ENCODE data around the gene ZNF132.
"Not testable (repeated sequence)": the region's sequence is repeated elsewhere in the genome, so short reads cannot be mapped to it uniquely, and the experiment has no call there.

Gene ZNF132

DNA sequence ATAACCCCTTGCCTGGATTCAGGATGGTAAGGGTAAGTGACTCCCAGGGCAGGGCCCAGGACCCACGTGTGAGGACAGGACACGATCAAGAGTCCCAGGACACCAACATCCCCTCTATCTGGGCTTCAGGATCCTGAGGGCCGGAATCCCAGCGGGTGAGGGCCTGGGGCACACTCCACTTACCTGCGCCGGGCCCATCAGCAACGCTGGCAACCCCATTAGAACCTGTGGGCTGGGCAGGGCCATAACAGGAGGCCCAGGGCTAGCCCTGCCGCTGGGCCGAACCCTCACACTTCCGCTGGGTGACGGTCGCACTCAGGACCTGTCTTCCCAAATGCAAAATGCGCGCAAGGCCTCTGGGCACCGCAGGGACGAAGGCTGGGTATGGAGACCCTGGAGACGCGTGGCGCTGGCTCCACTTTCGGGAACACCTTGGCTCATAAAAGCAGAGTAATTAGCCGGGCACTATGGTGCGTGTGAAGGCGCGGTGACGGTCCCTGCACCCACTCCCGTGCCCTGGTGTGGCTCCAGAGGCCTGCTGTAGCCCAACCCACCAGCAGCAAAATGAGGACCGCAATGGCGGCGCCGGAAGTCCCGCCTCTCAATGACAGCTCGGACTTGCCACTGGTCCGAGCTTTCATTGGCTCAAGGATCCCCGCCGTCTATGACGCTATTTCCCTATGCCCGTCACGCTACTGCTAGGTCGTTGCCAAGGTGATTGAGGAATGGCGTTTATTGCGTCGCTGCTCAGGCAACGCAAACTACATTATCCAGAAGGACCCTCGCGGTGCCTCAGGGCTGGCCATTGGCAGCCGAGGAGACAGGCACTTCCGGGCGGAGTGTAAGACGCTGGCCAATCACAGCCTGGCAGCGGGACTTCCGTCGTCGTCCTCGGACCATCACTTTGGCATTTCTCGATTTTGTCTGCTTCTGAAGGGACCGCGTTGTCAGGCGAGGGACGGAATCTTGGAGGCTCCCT lies at the start of gene ZNF132:
TSS of gene ZNF132 (minus strand) at position 578 of the 979 bp plus-strand sequence. CDS start at position 246, 332 bp downstream.
- peak; percentile 84 for DNase-seq

DNA sequence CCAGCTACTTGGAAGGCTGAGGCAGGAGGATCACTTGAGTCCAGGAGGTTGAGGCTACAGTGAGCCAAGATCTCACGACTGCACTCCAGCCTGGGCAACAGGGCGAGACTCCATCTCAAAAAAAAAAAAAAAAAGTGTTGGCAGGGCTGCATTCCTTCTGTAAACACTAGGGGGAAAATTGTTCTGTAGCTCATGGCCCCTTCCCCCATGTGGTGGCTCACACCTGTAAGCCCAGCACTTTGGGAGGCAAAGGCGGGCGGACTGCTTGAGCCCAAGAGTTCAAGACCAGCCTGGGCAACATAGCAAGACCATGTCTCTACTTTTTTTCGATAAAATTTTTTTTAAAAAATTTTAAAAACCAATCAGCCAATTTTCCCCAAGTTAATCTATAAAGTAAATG lies 44.4 kb upstream of the ZNF132 start:
- DNase-seq, result not testable (repeated sequence)

DNA sequence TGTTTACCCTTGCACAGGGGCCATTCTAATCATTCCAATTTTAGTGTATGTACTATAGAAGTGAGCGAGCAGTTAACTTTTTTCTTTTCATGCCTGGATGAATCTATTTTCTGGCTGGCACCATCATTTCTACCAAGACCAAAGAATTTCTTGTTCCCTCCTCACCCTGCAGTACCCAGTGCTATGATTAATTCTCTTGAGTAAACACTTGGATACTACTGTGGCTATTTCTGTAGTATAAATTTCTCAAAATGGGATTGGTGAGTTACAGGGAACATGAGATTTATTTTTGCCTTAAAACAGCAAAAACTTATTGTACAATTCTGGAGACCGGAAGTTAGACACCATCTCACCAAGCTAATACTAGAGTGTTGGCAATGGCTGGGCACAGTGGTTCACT lies 43.8 kb upstream of the ZNF132 start:
- no peak for DNase-seq

DNA sequence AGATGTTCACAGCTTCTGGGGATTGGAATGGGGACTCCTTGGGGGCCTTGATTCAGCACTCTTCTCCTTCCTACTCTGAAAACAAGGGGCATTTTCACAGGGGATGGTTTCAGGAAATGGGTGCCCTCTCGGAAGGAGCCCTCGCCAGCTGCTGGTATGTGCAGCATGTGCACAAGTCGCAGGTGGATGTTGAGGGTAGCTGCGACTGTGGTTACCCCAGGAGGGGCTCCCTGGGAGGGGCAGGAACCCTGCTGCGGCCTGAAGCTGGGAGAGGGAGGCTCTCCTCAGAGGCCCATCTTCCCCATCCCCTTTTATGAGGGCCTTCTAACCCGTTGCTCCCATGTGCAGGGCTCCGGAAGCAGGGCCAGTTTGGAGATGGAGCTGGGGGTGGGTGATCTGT lies 42.4 kb upstream of the ZNF132 start:
- DNase-seq, result no peak

DNA sequence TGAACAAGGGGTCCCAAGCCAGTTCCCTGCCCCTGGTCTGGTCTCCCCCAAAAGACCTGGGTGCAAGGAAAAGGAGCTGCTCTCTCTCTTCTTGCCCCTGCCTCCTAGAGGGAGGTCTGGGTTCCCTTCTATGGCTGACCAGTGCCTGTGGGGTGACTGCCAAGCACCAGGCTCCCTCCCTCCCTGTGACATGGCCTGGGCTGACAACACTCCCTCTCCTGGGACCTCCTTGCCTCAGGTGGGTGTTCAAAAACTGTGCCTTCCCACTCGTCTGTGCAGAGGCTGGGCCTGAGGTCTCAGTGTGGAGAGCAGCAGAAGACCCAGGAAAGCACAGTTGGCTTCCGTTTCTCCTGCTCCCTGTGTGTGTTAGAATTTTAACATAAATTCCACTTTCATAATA lies 40.9 kb upstream of the ZNF132 start:
- no peak for DNase-seq

DNA sequence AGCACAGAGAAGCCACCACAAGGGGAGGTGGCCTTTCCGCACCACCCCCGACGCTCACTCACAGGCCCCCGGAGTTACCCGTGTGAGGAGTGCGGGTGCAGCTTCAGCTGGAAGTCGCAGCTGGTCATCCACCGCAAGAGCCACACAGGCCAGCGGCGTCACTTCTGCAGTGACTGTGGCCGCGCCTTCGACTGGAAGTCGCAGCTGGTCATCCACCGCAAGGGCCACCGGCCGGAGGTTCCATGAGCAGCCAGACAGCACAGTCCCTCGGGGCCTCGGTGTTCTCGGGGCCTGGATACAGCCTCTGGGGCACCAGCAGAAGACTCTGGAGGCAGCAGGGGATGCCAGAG lies 40.5 kb upstream of the ZNF132 start:
- DNase-seq, result no peak

DNA sequence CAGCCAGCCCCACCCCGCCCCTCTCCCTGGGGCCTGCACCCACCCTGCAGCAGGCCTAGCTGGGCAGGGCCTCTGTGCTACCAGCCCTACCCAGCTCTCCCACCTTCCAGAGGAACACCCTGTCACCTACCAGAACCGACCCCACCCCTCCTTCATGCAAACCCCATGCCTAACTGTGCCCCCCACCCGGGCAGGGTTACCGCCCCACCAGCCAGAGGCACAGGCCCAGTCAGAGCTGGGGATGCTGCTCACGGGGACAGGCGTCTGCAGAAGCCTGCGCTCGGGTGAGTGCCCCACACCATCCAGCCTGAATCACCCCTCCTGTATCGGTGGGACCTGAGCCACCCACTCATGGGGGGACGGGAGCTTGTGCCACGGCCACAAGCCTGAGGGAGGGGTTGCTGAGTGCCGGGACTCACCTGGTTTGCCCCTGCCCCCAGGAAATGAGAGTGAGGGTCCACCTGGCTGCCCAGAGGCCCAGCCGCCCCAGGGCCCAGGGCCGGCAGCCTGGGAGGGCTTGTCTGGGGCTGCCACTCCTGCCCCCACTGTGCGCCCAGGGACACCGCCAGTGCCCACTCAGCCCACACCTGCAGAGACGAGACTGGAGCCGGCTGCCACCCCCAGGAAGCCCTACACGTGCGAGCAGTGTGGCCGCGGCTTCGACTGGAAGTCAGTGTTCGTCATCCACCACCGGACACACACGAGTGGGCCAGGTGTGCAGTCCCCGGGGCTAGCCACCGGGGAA lies 40.0 kb upstream of the ZNF132 start:
- DNase-seq, result no peak

DNA sequence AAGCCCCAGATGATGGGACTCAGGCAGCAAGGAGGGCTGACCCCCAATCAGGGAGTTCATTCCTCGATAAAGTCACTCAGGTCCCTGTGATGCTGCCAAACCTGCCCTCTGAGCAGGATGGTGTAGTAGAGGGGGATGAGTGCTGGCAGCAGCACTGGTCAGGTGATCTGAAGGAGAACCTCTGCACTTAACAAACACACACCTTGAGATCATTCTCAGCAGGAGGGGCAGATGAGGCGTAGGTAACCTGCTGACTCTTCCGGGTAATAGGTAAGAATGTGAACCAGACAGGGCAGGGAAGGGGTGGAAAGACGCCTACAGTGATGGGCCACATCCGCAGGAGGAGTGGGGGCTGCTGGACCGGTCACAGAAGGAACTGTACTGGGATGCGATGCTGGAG lies 39.4 kb upstream of the ZNF132 start:
- DNase-seq, result no peak

DNA sequence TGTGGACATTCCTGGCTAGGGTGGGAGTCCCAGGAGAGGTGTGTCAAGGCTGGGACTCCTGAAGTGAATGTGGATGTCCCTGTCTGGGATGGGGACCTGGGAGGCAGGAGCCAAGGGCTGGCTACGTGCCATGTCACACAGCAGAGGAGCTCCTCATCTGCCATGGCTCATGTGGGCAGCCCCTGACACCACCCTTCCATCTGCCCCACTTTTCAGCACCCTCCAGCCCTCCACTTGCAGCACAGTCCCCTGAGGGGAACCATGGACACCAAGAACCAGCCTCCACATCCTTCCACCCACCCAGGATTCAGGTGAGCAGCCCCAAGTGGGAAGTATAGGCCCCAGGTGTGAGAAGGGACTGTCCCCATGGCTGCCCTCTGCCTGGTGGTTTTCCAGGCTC lies 37.9 kb upstream of the ZNF132 start:
- DNase-seq, result no peak

DNA sequence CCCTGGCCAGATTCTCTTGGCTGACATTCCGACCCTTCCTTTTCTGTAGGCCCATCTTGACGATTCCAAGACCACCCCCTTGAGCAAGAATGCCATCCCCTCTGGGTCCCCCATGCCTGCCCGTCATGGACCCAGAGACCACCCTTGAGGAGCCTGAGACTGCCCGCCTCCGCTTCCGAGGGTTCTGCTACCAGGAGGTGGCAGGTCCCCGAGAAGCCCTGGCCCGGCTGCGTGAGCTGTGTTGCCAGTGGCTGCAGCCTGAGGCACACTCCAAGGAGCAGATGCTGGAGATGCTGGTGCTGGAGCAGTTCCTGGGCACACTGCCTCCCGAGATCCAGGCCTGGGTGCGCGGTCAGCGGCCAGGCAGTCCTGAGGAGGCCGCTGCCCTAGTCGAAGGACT lies 37.2 kb upstream of the ZNF132 start:
- no peak for DNase-seq

DNA sequence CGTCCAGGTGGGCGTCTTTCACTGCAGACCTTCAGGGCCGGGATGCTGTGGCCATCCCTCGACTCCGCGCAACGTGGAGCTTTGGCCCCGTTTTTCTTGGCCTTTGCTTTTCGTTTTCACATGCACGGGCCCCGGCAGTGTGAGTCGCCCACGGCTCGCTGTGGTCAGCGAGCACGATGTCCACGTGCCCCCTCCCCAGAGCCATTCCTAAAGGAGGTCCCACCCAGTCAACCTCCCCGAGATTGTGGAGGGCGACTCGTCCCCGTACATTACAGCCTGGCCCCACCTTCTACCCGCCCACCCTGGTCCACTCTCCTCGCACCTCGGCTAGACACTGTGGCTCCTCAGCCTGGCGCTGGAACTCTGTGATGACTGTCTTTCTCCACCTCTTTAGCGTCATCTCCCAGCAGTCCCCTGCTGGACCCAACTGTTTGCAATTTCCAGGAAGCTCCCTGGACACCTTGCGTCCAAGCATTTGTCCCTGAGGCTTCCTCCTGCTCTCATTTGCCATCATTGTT lies 36.6 kb upstream of the ZNF132 start:
- DNase-seq, result no peak

DNA sequence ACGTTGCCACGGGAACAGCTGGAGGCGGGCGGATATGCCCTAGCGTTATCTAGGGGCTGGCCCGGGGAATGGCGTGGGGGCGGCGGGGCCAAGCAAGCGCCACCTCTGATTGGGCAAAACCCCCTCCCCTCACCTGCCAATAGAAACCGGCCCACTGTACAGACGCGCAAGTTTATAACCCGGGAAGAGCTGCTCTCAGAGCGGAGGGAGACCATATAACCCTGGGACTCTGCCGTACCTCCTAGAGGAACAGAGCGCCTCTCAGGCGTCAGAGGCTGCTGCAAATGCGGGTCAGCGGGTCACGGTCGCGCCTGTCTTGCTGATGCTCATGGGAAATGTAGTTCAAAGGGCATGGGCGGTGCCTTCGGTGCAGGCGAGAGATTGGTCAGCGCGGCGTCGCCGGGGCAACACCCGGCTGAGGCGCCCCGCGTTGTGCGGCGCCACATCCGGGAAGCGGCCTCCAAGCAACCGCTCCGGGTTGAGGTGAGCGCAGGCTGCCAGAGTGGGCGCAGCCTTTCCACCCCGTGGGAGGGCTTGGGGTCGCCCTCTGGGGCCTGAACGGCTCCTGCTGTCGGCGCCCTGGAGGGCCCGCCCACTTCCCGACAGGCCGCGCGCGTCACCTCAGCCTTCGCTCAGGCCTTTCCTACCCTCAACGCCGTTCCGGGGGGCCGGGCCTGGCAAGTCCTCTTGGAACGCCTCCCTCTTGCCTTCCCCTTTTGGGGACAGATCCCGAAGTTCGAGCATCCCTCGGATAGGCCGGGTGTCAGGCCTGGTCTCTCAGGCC lies 36.0 kb upstream of the ZNF132 start, which contains the start of gene ZNF446:
TSS of gene ZNF446 (plus strand) at position 639 of the 784 bp plus-strand sequence. CDS start 867 bp downstream, outside the sequence.
- peak; percentile 91 for DNase-seq

DNA sequence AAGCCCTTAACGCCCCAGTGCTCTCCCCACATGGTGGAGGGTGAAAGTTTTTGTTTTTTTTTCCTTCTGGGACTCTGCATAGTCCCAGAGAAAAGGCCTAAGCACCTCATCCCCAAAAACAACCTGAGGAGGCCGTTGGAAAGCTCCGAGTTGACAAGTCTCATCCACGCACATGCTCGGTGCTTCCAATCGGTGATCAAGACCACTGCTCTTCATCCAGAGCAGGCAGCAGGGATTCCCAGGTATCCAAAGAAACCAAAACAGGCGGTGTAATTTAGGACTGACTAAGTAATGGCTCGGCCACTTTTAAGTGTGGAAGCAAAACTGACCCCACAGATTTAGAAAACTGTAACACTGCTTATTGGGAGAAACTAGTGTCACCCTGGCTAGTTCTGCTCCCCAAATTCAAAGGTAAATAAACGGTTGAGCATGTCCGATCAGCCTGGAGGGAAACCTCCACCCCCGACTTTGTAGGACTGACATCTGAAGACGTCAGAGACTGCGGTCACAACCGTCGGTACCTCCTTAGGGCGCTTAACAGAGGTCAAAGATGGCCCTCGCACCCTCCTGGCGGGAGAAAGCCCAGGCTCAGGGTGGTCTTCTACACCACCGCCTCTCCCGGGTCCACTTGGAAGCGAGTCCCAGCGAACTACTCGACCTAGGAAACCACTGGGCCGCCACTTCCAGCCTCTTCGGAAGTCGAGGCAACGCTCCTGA lies 35.2 kb upstream of the ZNF132 start:
- no peak for DNase-seq

DNA sequence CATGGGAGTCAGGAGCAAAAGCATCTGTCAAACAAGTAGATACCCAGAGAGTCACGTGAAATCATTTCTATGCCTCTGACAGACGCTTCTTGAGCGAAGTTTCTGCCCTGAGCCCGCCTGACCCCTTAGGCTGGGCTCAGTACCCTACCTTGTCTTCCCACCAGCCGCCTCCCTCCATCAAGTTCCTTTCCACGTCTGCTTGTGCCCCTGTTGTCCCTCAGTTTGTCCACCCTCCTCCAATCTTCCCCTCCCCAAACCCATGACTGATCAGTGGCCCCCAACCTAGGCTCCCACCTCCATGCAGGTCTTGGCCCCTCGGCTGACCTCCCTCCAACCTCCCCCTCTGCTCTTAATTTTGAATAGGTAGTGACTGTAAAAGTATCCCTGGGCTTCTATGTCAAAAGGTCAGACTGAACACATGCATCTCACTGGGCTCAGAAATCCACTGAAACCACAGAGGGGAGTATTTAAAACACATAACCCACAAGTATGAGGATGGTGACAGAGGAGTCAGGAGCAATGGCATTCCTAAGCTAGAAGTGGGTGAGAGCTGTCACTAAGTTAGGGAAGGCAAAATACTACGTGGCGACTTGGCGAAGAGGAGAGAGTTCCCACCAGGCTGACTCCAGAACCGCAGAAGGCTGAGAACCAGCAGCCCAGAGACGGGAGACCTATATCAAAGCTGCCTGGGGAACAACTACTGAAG lies 34.5 kb upstream of the ZNF132 start:
- no peak for DNase-seq

DNA sequence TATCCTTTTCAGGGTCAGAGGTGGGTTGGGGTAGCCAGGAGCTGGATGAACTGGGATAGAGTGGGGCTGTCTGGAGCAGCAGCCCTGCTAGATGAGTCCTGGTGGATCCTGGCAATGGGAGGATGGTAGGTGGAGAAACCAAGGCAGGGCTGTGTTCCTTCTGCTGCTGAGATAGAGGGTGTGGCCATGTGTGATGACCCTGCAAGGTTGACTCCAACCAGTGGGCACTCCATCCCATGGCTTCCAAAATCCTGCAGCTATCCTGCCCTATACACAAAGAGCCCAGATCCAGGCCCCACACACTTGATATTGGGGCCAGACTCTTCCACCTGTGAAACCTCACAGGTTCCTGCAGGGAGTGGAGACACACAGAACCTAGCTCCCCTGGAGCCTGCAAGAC lies 33.8 kb upstream of the ZNF132 start:
- DNase-seq, result no peak

DNA sequence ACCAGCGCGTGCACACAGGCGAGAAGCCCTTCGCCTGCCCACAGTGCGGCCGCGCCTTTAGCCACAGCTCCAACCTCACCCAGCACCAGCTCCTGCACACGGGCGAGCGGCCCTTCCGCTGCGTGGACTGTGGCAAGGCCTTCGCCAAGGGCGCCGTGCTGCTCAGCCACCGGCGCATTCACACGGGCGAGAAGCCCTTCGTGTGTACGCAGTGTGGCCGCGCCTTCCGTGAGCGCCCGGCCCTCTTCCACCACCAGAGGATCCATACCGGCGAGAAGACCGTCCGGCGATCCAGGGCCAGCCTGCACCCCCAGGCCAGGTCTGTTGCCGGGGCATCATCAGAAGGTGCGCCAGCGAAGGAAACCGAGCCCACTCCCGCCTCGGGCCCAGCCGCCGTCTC lies 31.8 kb upstream of the ZNF132 start:
- DNase-seq, result no peak

DNA sequence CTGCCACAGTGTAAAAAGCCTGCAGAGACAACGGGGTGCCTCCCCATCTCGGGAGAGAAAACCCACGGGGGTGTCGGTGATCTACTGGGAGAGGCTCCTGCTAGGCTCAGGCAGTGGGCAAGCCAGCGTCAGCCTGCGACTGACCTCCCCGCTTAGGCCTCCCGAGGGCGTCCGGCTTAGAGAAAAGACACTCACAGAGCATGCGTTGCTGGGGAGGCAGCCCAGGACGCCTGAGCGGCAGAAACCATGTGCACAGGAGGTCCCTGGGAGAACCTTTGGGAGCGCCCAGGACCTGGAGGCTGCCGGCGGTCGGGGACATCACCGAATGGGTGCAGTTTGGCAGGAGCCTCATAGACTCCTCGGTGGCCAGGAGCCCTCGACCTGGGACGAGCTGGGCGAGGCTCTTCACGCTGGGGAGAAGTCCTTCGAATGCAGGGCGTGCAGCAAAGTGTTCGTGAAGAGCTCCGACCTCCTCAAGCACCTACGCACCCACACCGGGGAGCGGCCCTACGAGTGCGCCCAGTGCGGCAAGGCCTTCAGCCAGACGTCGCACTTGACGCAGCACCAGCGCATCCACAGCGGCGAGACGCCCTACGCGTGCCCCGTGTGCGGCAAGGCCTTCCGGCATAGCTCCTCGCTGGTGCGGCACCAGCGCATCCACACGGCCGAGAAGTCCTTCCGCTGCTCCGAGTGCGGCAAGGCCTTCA lies 31.0 kb upstream of the ZNF132 start:
- DNase-seq, result not testable (repeated sequence)

DNA sequence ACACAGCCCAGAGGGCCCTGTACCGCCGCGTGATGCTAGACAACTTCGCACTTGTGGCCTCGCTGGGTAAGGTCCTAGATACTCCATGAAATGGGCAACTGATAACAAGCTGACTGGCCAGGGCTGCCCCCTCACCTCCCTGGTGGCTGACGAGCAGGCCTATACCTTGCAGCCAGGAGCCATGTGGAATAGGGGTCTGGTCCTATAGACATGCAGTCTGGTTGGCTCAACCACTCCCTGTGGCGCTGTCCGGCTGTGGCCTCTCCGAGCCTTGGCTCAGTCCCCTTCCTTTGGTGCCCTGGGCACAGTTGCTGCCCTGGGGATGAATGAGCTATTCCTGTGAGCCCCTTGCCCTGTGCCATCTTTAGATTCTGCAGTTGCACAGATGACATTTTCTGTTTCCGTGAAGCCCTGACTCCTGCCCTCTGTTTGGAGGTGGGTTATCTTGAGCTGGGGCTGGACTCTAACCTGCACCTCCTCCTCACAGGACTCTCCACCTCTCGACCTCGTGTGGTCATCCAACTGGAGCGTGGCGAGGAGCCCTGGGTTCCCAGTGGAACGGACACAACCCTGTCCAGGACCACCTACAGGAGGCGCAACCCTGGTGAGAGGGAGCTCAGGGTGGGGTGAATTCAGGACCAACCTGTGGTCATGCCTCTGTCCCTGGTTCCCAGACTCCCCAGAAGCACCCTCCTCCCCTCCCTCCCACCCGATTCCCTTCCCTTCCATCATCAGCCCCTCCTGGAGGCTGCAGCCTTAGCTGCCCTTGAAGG lies 29.5 kb upstream of the ZNF132 start:
- no peak for DNase-seq

DNA sequence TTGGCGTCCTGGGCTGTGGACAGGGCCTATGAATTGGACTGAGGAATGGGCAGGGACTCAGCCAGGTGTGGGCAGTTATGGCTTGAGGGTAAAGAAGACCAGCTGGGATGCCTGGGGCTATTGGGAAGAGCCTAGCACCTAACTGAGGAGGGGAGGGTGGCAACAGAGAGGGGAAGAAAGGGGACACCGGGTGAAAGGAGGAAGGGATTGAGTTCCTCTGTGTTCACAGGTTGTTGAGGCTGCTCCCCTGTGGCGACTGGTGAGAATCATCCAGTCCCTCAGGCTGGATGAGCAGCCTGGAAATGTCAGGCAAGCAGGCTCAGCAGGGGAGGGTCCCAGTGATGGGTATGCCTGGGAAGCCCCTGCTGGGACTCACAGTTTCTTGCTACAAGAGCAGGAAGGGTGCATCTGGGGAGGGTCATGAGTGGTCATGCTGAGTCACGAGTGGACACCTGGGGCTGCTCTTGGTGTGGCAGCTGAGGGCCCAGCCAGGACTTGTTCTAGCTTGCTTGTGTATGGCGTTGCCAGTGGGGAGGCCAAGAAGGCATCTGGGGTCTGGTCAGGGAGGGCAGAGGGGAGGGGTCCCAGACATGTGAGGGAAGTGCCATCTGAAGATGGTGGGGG lies 28.4 kb upstream of the ZNF132 start:
- DNase-seq, result no peak

Data from stimulated activated CD4-positive, alpha-beta T cell treated with anti-CD3 and anti-CD28 coated beads, Interleukin-12 subunit alpha, Interleukin-12 subunit beta, amount 100 ng/mL, for 4 hours (primary cell).